HG03378 (cell line): ENCODE data around the gene ARSH.
A peak's percentile ranks its signal among the peaks of the same experiment; 100 is the strongest.
"Not testable (repeated sequence)": the region's sequence is repeated elsewhere in the genome, so short reads cannot be mapped to it uniquely, and the experiment has no call there.

Experiments used
- ATAC-seq: cut with Tn5 transposase; IDR thresholded peaks from one replicate; pipeline ENCODE4 v1.9.1; 2021; ENCODE audit warnings: mild to moderate bottlenecking, moderate library complexity; ENCODE audit not compliant: unreplicated experiment

The ARSH gene, protein sequence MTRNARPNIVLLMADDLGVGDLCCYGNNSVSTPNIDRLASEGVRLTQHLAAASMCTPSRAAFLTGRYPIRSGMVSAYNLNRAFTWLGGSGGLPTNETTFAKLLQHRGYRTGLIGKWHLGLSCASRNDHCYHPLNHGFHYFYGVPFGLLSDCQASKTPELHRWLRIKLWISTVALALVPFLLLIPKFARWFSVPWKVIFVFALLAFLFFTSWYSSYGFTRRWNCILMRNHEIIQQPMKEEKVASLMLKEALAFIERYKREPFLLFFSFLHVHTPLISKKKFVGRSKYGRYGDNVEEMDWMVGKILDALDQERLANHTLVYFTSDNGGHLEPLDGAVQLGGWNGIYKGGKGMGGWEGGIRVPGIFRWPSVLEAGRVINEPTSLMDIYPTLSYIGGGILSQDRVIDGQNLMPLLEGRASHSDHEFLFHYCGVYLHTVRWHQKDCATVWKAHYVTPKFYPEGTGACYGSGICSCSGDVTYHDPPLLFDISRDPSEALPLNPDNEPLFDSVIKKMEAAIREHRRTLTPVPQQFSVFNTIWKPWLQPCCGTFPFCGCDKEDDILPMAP

DNA sequence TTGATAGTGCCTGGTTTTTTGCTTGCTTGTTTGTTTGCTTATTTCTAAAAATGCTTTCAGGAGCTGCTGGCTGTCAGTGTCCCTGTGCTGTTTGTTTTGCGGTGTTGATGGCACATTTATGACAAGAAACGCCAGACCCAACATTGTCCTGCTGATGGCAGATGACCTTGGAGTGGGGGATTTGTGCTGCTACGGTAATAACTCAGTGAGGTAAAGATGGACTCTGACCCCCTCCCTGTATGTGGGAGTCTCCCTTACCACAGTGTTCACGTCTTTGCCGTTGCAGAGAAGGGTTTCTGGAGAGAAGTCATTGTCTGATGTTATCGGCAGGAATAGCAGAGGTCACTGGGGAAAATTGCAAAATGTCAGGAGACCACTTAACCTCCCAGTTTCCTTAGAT lies at the start of gene ARSH:
Gene ARSH (plus strand): TSS at position 52 of the 400 bp plus-strand sequence. CDS start 67 bp downstream, at position 119.
- ATAC-seq = no peak

DNA sequence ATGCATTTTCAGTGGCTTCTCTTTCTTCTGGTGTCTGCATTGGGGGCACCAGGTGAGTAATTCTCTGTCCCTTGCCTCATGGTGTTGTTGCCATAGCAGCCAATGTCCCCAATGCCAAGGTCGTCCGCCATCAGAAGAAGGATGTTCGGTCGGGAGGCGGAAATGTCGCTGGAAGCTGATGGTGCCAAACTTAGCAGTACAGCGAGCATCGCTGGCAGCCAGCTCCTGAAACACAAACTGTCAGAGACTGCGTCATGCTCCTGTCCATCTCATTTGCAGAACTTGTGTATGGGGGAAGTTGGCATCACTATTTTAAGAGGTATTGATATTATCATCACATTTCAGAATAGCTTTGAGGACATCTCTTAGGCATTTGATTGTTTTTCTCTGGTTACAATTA lies 48.1 kb upstream of the ARSH start:
- no peak for ATAC-seq

DNA sequence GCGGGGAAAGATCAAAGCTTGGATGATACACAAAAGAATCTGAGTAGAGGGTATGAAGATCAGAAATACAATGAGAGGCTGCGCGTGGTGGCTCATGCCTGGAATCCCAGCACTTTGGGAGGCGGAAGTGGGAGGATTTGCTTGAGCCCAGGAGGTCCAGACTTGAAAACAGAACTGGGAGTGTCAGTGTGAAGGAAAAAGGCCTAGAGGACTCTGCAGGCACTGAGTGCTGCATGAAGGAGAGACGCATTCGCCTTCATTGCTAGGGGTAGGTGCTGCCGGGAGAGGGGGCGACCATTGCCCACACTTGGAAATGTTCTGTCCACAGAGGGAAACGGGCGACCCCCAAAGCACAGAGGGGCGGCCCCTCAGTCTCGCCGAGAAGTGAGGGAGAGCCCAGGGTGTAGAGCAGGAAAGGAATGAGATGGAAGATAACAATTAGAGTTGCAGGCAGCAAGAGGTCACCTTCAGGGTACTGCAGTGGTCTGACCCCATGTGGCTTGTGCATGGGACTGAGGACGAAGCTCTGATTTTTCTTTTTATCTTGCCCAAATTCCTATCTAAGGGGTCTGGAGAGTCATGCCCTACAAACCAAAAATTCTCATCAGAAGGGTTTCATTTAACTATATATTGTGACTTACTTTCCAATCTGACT lies 45.4 kb upstream of the ARSH start:
- ATAC-seq = no peak

DNA sequence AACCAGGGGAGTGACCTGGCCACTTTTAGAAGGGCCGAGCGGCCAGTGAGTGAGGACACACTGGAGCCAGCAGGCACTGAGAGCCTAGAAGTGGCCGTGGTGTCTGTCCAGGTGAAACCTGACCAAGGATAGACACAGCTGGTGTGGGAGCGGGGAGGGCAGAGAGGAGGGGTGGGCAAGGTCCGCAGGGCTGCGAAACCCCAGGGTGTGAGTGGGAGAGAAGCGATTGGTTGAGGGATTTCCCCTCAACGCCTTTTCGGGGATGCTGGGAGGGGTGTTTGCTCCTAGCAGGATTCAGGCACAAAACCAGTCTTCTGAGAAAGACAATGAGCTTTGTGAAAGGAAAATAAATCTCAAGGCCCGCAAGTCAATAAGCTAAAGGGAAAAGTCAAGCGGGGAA lies 44.0 kb upstream of the ARSH start:
- ATAC-seq = no peak

GRCh38 chrX:2963449-2963848 lies 42.9 kb upstream of the ARSH start:
- not testable (repeated sequence) for ATAC-seq

DNA sequence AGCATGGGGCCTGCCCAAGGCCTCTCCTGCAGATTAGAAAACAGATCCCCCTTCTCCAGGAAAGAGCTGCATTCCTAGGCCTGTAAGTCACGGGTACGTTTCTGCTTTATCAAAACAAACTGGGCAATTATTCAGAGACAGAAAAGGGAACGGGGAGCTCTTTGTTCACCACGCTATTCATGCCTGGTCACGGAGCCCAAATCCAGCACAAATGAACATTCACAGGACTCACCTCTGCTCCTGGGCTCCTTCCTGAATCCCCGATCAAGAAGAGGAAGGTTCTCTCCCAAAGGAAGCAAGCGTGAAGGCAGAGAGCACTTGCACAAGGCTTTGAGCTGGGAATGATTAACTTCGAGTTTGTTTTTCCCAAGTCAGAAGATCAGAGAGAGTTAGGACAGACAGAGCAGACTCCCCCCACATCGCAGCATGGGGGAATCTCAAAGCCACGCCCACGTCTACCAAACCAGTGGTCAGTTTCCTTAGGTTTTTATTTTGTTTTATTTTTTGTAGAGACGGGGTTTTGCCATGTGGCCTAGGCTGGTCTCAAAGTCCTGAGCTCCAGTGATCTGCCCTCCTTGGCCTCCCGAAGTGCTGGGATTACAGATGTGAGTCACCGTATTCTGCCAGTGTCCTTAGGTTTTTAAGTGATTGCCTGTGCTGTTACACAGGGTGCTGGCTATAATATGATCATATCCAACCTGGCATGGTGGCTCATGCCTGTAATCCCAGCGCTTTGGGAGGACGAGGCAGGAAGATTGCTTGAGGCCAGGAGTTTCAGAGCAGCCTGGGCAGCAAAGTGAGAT lies 42.2 kb upstream of the ARSH start:
- ATAC-seq = not testable (repeated sequence)

DNA sequence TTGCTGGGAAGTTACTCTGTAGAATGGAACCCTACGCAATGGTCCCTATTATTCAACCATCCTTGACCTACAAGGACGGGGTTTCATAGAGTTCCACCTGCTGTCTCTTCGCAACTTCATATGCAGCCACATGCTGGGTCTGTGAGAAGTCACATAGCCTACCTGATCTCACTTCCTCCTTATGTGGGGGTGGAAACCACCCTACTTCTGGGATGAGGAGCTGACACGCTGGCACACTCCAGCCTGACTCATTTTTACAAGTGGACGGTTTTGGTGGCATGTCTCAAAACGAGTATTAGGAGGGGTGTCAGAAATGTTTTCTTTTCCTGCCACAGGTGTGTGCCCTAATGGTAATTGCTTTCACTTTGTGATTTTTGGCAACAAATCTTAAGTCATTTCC lies 40.4 kb upstream of the ARSH start:
- peak; percentile 82 for ATAC-seq

- no peak for ATAC-seq
These were observed 39.3 kb upstream of the ARSH start for GRCh38 chrX:2967012-2967411.

- no peak for ATAC-seq
These were observed 38.8 kb upstream of the ARSH start for GRCh38 chrX:2967584-2967983.

- no peak for ATAC-seq
These were observed 38.1 kb upstream of the ARSH start for GRCh38 chrX:2967998-2968909.

DNA sequence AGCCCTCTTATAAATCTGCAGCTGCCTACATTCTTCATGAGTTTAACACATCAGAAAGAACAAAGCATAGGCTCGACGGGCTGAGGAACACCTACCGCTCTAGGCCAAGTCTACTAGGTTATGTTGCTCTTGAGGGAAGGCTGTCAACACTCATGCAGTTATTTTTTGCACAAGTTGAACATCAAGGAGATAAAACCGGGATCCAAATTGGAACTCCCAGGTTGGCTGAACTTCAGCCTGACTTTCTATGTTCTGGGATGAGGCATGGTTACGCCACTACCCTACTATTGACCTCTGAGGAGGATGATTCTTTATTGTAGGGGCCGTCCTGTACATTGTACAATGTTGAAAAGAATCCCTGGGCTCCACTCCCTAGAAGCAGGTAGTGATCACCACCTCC lies 37.3 kb upstream of the ARSH start:
- no peak for ATAC-seq

- ATAC-seq = no peak
These were observed 34.0 kb upstream of the ARSH start for GRCh38 chrX:2972391-2972790.

GRCh38 chrX:2974961-2975360 lies 31.4 kb upstream of the ARSH start:
- ATAC-seq = no peak

DNA sequence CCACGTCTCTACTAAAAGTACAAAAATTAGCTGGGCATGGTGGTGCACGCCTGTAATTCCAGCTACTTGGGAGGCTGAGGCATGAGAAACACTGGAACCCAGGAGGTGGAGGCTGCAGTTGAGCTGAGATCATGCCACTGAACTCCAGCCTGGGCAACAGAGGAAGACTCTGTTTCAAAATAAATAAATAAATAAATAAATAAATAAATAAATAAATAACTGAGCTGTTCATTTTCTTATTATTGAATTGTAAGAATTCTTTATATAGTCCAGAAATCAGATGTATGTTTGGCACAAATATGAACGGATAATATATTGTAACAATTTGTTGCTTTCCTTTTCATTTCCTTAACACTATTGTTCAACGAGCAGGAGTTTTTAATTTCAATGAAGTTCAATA lies 27.7 kb upstream of the ARSH start:
- ATAC-seq = not testable (repeated sequence)

DNA sequence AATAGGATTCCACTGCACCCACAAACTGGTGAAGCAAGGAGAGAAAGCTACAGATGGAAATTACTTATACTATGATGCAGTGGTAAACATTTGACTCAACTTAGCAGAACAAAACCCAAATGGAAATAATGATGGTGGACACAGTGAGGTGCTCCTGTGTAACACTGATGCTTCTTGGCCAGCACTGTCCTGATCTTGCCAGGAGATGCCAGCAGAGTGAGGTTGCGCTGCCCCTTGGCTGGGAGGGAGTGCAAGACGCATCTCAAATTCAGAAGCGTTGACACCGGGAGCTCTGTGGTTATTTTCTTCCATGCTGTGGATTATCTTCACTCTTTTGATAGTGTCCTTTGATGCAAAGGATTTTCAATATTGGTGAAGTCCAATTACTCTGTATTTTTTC lies 22.0 kb upstream of the ARSH start:
- ATAC-seq = no peak

DNA sequence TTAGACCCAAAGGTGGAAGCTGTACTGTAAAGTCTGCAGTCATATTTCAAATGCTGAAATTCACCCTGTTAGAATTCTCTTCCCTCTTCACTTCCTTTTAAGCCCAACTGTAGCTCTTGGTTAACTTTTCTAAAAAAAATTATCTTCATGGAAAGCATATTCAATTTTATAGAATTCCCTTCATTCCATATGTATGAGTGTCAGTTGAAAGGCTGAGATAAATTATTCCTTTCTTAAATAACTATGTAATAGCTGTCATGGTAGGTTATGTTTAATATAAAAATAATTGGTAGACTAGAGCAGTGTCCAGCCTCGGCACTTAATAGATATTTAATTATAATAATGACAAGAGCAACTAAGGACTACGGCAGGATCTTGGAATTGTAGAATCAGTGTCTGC lies 16.8 kb upstream of the ARSH start:
- no peak for ATAC-seq

- no peak for ATAC-seq
These were observed 4.2 kb downstream of the ARSH start for GRCh38 chrX:3010532-3010931.

DNA sequence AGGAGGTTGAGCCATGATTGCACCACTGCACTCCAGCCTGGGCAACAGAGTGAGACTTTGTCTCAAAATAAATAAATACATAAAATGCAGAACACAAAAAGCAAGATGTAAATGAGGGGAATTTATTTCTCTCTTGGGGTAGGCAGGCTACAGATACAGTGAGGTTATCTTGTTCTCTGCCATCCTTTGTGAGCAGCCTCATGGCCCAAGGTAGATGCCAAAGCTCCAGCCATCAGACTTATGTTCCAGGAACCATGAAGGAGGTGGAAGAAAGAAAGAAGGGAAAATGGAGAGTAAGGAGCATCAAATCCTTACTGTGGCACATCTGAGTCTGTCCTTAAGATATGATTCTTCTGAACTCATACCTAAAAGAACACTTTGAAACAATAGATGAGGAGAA lies 11.1 kb downstream of the ARSH start:
- no peak for ATAC-seq

DNA sequence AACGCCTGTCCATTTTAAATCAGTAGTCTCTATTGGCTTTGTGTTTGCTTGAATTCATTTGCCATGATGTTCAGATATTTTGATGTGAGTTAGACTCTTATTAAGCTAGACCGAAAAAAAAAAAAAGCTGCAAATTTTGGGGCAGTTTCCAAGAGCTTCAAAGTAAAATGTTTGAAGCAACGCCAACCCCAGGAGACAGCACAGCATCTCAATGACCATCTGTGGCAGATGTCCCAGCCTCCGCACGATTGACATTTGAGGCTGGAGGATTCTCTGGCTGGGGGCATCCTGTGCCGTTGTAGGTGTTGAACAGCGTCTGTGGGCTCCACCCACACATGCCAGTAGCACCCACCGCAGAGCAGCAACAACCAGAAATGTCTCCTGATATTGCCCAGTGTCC lies 17.8 kb downstream of the ARSH start:
- ATAC-seq = no peak

DNA sequence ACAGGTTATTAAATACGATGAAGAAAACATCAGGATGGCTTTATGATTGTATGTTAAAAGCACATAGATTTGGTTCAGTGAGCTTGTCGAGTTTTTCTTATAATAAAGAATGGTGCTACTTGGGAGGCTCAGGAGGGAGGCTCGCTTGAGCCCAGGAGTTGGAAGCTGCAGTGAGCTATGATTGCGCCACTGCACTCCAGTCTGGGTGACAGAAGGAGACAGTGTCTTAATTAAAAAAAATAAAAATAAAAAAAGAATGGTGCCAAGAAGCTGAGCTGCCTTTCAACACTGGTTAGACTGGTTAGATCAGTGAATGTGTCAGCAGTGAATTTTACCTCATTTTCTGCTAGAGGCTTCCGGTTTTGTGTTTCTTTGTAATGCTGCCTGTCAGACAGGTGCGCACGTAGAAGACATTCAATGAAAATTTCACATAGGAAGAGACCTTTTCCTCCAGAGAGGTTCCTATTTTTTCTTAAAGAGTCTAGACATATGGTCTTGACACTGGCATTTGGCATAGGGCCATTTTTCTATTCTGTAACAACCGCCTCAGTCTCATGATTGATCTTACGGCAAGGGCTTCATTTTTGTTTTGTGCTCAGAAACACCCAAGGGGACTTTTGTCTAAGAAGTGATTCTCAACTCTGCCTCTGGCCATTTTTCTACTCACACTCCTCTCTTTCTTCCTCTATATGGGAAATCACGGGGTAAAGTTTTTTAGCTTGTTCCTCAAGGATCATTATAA lies 19.9 kb downstream of the ARSH start:
- no peak for ATAC-seq
